ENCODE measurements around the gene SLC30A1. TPM values are rescaled to one million over a fixed set of nuclear protein-coding genes. Genes with fewer than 3 reads are reported as not detected.

SLC30A1 gene
- total and polyA plus RNA-seq, 2 of the 8 experiments (the other 6 are each of a cell fraction or from before 2014, with no cell fraction given), result 4.5 to 14.0 TPM

- no peak overlapping the region for H2AK5ac ChIP-seq (ENCODE audit: low read depth, low read length)
- H2BK20ac ChIP-seq (ENCODE audit: low read length), result no peak overlapping the region
- no peak overlapping the region for H2AFZ ChIP-seq (ENCODE audit: low read length)
- H3K4me1 ChIP-seq (replicated peaks in 1 of 4; ENCODE audit: control insufficient read depth in 3 of 4, insufficient read depth in 4 of 4, low read length in 3 of 4), result no peaks in the 10 kb centered on the region
- H2BK12ac ChIP-seq (ENCODE audit: low read depth, low read length), result no peak overlapping the region
- no peak overlapping the region for H3K14ac ChIP-seq (ENCODE audit: insufficient read length)
- no peak overlapping the region for H3K4me3 ChIP-seq (ENCODE audit: extremely low read depth in 1 of 4, insufficient read depth in 2 of 4, low read depth in 3 of 4, low read length in 4 of 4)
- H3K4ac ChIP-seq (replicated peaks; ENCODE audit: insufficient read length, low read depth, low read length), result no peak overlapping the region
- no peak overlapping the region for H3K23ac ChIP-seq (ENCODE audit: insufficient read length)
- no peak overlapping the region for H2BK120ac ChIP-seq (replicated peaks; ENCODE audit: low read depth, low read length)
- no peak overlapping the region for H3K18ac ChIP-seq (ENCODE audit: extremely low read depth, low read length)
- no peak for TF ChIP-seq TAF7 (optimal IDR thresholded peaks at IDR 0.05; ENCODE audit: borderline replicate concordance, low read depth, low read length)
- no peak for TF ChIP-seq TCF12 (IDR thresholded peaks at IDR 0.05; ENCODE audit: low read depth, low read length)
- TF ChIP-seq BRCA1 (IDR thresholded peaks at IDR 0.05; ENCODE audit: low read depth, low read length), result no peak
- no peak for TF ChIP-seq EP300 (IDR thresholded peaks at IDR 0.05; ENCODE audit: borderline replicate concordance in 1 of 2, low read depth in 2 of 2, low read length in 2 of 2)
- no peak for TF ChIP-seq MAX (IDR thresholded peaks at IDR 0.05)
- no peak for TF ChIP-seq HDAC2 (IDR thresholded peaks at IDR 0.05; ENCODE audit: borderline replicate concordance in 1 of 2, low read depth in 2 of 2, low read length in 2 of 2)
- no peak for TF ChIP-seq SRF (IDR thresholded peaks at IDR 0.05; ENCODE audit: low read depth, low read length)
- TF ChIP-seq SIRT6 (IDR thresholded peaks at IDR 0.05; ENCODE audit: low read length), result no peak
- no peak for TF ChIP-seq TEAD4 (IDR thresholded peaks at IDR 0.05; ENCODE audit: low read depth, low read length)
- TF ChIP-seq CTBP2 (IDR thresholded peaks at IDR 0.05; ENCODE audit: borderline replicate concordance, insufficient read depth, insufficient read length, low read length), result no peak
- TF ChIP-seq FOSL1 (IDR thresholded peaks at IDR 0.05; ENCODE audit: insufficient read depth, low read depth, low read length), result no peak
- TF ChIP-seq BCL11A (IDR thresholded peaks at IDR 0.05; ENCODE audit: low read depth in 2 of 2, low read length in 2 of 2), result no peak
- TF ChIP-seq BACH1 (IDR thresholded peaks at IDR 0.05; ENCODE audit: low read length), result no peak
- no peak for TF ChIP-seq EZH2 (IDR thresholded peaks at IDR 0.05; ENCODE audit: low read depth, low read length, severe bottlenecking)
- H3K27ac ChIP-seq (ENCODE audit: low read depth, low read length), result no peak overlapping the region
- H3K27me3 ChIP-seq (replicated peaks in 1 of 4; ENCODE audit: control insufficient read depth in 3 of 4, extremely low read depth in 1 of 4, insufficient read depth in 3 of 4, low read length in 3 of 4), result no peaks in the 10 kb centered on the region
- no peaks in the 10 kb centered on the region for H3K9me3 ChIP-seq (ENCODE audit: insufficient read depth in 2 of 2, low read depth in 1 of 2, low read length in 1 of 2)
- H3K79me2 ChIP-seq (ENCODE audit: control insufficient read depth in 1 of 2, insufficient read depth in 2 of 2, low read length in 2 of 2), result no peaks in the 10 kb centered on the region
- H4K5ac ChIP-seq (ENCODE audit: insufficient read length, low read depth, low read length), result no peak overlapping the region
- H4K20me1 ChIP-seq (replicated peaks in 1 of 2; ENCODE audit: control insufficient read depth in 1 of 2, insufficient read depth in 2 of 2, low read length in 2 of 2), result no peaks in the 10 kb centered on the region
- no peak overlapping the region for H2BK15ac ChIP-seq (ENCODE audit: low read length)
- FAIRE-seq, result no peak
- peaks cover 2% of the 10 kb centered on the region; the same call in 1 of the 2 replicates for H3K23me2 ChIP-seq (ENCODE audit: low read depth, low read length)
- H4K8ac ChIP-seq (ENCODE audit: extremely low read depth, insufficient read depth, low read length), result no peak overlapping the region
- no peak for DNase-seq (ENCODE audit: low read depth in 1 of 2, low spot score in 2 of 2)
- ChIA-PET CTCF (ENCODE audit: partially characterized antibody) (interaction anchor here (1.5 to 2.1 kb wide), 2 partner anchors 25 to 55 kb away, joined by 3 to 6 read pairs; no protein-coding TSS in a partner anchor), POLR2A (ENCODE audit: partially characterized antibody) (no interaction called here)
- no peaks in the 10 kb centered on the region for H3K36me3 ChIP-seq (ENCODE audit: control insufficient read depth in 2 of 4, insufficient read depth in 4 of 4, low read length in 3 of 4)
- no peak overlapping the region for H3K4me2 ChIP-seq (ENCODE audit: insufficient read depth in 1 of 2, low read depth in 2 of 2, low read length in 2 of 2)
- H4K91ac ChIP-seq (replicated peaks; ENCODE audit: insufficient read length, low read length), result no peak overlapping the region
- no peak overlapping the region for H2BK5ac ChIP-seq (ENCODE audit: low read depth, low read length)
- H3K56ac ChIP-seq (replicated peaks; ENCODE audit: insufficient read length, low read depth, low read length), result no peak overlapping the region
- no peaks in the 10 kb centered on the region for H3K79me1 ChIP-seq (ENCODE audit: low read depth, low read length)
- H3K9ac ChIP-seq (replicated peaks in 1 of 4; ENCODE audit: extremely low read depth in 1 of 4, low read depth in 3 of 4, low read length in 3 of 4), result no peak overlapping the region
Measured at GRCh38 chr1:211599250-211599649, 20.3 kb upstream of the SLC30A1 start.
